Heart left ventricle (tissue), 13 donors: Measurements from ENCODE around the gene PIGL.

ENCODE experiments used
- POLR2A ChIP-seq, 2 donors: fragments of 450-650 bp; IDR thresholded peaks; one replicate each; pipeline ENCODE4 v1.6.1; 2017; ENCODE audit warnings: antibody characterized with exemption in 2 of 2, mild to moderate bottlenecking in 2 of 2, moderate library complexity in 2 of 2
- TF ChIP-seq, protein P1 (sequence below), 12 donors: fragments of 200-600 bp; sonication (generic) in 4 of 12; IDR thresholded peaks; one replicate each; pipeline versions ENCODE4 v1.5.0 to v1.8.0; 2018 to 2022; ENCODE audit warnings: antibody characterized with exemption in 12 of 12, mild to moderate bottlenecking in 5 of 12
- donor health status: ischemic (EF 13 %, LVEDD 7.1; RV severe dilation, severe dysfunction).
- donor health status: DM: no; HTN: yes; CAD: no.
- donor health status: DM: no; HTN: no; CAD: no.
- donor health status: ischemic (EF 25% LVEDD 6.9; RV normal size, moderate dysfunction).
- donor health status: ischemic (EF 25% LVEDD 5.7; RV mildly dilated, moderate dysfunction).
- donor health status: ischemic (EF 35%, LVEDD 5.7; RV mildly dilated, moderate dysfunction).
- donor health status: nonischemic (EF 11% LVEDD 7.7; RV severe dilation, severe dysfunction).
- donor health status: DM: yes; HTN: yes; CAD: no.
- donor health status: PGD.
- donor health status: ischemic (EF 29% LVEDD 5.4; RV normal size, mild dysfunction).
- donor health status: nonischemic (EF 23%, LVEDD 6.1; RV moderate dilation, normal function).

DNA sequence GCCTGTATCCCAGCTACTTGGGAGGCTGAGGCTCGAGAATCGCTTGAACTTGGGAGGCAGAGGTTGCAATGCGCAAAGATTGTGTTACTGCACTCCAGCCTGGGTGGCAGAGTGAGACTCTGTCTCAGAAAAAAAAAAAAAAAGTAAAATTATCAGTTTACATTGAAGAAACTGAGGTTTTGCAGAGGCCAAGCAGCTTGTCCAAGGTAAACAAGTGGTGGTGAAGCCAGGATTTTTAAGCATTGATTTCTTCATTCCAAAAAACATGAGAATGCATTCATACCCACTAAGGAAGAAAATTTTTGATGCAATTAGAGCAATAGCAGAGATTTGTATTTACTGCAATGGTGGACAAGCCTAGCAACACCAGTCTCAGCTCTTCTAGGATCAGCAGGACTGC, 83.5 kb downstream of the PIGL start:
- TF ChIP-seq, protein P1, sequence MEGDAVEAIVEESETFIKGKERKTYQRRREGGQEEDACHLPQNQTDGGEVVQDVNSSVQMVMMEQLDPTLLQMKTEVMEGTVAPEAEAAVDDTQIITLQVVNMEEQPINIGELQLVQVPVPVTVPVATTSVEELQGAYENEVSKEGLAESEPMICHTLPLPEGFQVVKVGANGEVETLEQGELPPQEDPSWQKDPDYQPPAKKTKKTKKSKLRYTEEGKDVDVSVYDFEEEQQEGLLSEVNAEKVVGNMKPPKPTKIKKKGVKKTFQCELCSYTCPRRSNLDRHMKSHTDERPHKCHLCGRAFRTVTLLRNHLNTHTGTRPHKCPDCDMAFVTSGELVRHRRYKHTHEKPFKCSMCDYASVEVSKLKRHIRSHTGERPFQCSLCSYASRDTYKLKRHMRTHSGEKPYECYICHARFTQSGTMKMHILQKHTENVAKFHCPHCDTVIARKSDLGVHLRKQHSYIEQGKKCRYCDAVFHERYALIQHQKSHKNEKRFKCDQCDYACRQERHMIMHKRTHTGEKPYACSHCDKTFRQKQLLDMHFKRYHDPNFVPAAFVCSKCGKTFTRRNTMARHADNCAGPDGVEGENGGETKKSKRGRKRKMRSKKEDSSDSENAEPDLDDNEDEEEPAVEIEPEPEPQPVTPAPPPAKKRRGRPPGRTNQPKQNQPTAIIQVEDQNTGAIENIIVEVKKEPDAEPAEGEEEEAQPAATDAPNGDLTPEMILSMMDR (IDR thresholded peaks at IDR 0.05) = no peak
- no peak for TF ChIP-seq POLR2A (IDR thresholded peaks at IDR 0.05)
